Neural cell (in vitro differentiated cells): ENCODE results near the gene TRIM29.

Experiments used
- CTCF ChIP-seq: fragments of 450-650 bp; IDR thresholded peaks from 2 replicates; pipeline ENCODE4 v1.5.1; 2014; ENCODE audit warnings: antibody characterized with exemption, mild to moderate bottlenecking, moderate library complexity; ENCODE audit not compliant: poor library complexity, severe bottlenecking
- EP300 ChIP-seq: fragments of 450-650 bp; conservative IDR thresholded peaks from 2 replicates; pipeline ENCODE4 v1.6.1; 2014; ENCODE audit warnings: antibody characterized with exemption, mild to moderate bottlenecking, moderate library complexity; ENCODE audit not compliant: poor library complexity, severe bottlenecking
- POLR2AphosphoS5 ChIP-seq: IDR thresholded peaks from 2 replicates; pipeline ENCODE4 v1.6.1; 2012
- RAD21 ChIP-seq: fragments of 450-650 bp; conservative IDR thresholded peaks from 2 replicates; pipeline ENCODE4 v1.6.1; 2014; ENCODE audit warnings: antibody characterized with exemption, mild to moderate bottlenecking, moderate library complexity
- REST ChIP-seq: IDR thresholded peaks from 2 replicates; pipeline ENCODE4 v1.6.1; 2012; ENCODE audit warnings: borderline replicate concordance
- TAF1 ChIP-seq: IDR thresholded peaks from 2 replicates; pipeline ENCODE4 v1.6.1; 2012; ENCODE audit warnings: low read depth

- TF ChIP-seq REST (no peak), CTCF (no peak), EP300 (no peak), RAD21 (no peak), TAF1 (no peak), POLR2AphosphoS5 (no peak)
These were observed 30.4 kb upstream of the TRIM29 start for GRCh38 chr11:120168108-120168959.
